ENCODE measurements around the gene SAE1.

GRCh38 chr19:47176071-47176626, 45.5 kb downstream of the SAE1 start:
- TF ChIP-seq, protein P1, sequence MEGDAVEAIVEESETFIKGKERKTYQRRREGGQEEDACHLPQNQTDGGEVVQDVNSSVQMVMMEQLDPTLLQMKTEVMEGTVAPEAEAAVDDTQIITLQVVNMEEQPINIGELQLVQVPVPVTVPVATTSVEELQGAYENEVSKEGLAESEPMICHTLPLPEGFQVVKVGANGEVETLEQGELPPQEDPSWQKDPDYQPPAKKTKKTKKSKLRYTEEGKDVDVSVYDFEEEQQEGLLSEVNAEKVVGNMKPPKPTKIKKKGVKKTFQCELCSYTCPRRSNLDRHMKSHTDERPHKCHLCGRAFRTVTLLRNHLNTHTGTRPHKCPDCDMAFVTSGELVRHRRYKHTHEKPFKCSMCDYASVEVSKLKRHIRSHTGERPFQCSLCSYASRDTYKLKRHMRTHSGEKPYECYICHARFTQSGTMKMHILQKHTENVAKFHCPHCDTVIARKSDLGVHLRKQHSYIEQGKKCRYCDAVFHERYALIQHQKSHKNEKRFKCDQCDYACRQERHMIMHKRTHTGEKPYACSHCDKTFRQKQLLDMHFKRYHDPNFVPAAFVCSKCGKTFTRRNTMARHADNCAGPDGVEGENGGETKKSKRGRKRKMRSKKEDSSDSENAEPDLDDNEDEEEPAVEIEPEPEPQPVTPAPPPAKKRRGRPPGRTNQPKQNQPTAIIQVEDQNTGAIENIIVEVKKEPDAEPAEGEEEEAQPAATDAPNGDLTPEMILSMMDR (conservative IDR thresholded peaks at IDR 0.05): no peak
- no peak for TF ChIP-seq EZH2 (IDR thresholded peaks at IDR 0.05; ENCODE audit: low read depth)

All from PC-9 (cell line).